ENCODE data around the gene DEK.

Gene DEK

DNA sequence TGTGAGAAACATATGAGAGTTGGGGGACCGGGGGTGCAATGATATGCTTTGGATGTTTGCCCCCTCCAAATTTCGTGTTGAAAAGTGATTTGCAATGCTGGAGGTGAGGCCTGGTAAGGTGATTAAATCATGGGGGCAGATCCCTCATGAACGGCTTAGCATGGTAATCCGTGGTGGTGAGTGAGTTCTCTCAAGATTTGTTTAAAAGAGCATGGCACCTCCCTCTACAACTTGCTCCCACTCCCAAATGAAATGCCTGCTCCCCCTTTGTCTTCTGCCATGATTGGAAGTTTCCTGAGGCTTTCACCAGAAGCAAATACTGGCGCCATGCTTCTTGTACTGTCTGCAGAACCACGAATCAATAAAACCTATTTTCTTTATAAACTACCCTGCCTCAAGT is 2.5 kb downstream of the DEK start:
- H3K36me3 ChIP-seq (ENCODE audit: insufficient read depth, low read length), result peaks cover 66% of the 10 kb centered on the region
- H3K27ac ChIP-seq (ENCODE audit: low read depth, low read length, poor library complexity, severe bottlenecking), result peak overlapping the region; percentile 65

DNA sequence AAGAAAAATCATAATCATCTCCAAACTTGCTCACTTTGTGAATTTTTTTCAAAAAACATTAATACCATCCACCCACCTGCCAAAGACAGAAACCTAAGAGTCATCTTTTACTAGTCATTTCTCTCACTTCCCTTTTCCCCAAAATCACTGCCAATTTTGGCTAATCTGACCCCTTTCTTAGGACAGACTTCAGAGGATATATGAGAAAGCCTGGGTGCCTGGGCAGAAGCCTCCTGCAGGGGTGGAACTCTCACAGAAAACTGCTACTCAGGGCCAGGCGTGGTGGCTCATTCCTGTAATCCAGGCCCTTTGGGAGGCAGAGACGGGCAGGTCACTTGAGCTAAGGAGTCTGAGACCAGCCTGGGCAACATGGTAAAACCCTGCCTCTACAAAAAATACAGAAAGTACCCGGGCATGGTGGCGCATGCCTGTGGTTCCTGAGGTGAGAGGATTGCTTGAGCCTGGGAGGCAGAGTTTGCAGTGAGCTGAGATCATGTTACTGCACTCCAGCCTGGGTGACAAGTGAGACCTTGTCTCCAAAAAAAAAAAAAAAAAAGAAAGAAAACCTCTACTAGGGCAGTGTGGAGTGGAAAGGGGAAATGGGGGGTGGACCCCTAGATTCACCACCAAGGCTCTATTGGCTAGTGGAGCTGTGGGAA is 3.8 kb downstream of the DEK start:
- Histone ChIP-seq H3K27me3 (ENCODE audit: insufficient read depth, low read length) (no peaks in the 10 kb centered on the region), H3K4me3 (ENCODE audit: low read depth, low read length, poor library complexity, severe bottlenecking) (peak overlapping the region; percentile 91), H3K9ac (ENCODE audit: low read length) (peak overlapping the region; percentile 98; the same call in 1 of the 2 replicates), H3K4me2 (ENCODE audit: low read length) (peak overlapping the region; percentile 84), H3K79me2 (ENCODE audit: insufficient read depth, low read length) (peaks cover 81% of the 10 kb centered on the region), H3K9me2 (ENCODE audit: low read depth, low read length) (no peaks in the 10 kb centered on the region), H3K9me3 (ENCODE audit: low read length) (peaks cover 2% of the 10 kb centered on the region; the same call in 1 of the 2 replicates), H2AFZ (ENCODE audit: low read length) (no peak overlapping the region), H4K20me1 (ENCODE audit: insufficient read depth, low read length) (peaks cover 3% of the 10 kb centered on the region; the same call in 1 of the 2 replicates), H3K4me1 (ENCODE audit: insufficient read depth, low read length, severe bottlenecking) (peaks cover 40% of the 10 kb centered on the region), H3K36me3 (ENCODE audit: insufficient read depth, low read length) (peaks cover 77% of the 10 kb centered on the region), H3F3A (ENCODE audit: insufficient read depth, low read length) (no peaks in the 10 kb centered on the region), H3K27ac (ENCODE audit: low read depth, low read length, poor library complexity, severe bottlenecking) (peak overlapping the region; percentile 65)
- TF ChIP-seq EZH2 (IDR thresholded peaks at IDR 0.05; ENCODE audit: borderline replicate concordance, low read length), result no peak
- TF ChIP-seq, protein P1, sequence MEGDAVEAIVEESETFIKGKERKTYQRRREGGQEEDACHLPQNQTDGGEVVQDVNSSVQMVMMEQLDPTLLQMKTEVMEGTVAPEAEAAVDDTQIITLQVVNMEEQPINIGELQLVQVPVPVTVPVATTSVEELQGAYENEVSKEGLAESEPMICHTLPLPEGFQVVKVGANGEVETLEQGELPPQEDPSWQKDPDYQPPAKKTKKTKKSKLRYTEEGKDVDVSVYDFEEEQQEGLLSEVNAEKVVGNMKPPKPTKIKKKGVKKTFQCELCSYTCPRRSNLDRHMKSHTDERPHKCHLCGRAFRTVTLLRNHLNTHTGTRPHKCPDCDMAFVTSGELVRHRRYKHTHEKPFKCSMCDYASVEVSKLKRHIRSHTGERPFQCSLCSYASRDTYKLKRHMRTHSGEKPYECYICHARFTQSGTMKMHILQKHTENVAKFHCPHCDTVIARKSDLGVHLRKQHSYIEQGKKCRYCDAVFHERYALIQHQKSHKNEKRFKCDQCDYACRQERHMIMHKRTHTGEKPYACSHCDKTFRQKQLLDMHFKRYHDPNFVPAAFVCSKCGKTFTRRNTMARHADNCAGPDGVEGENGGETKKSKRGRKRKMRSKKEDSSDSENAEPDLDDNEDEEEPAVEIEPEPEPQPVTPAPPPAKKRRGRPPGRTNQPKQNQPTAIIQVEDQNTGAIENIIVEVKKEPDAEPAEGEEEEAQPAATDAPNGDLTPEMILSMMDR (IDR thresholded peaks at IDR 0.05; ENCODE audit: low read length), result no peak

More for the DNA sequence above, 2.5 kb downstream of the DEK start:
- H3K4me1 ChIP-seq (ENCODE audit: insufficient read depth, low read length, severe bottlenecking), result peaks cover 40% of the 10 kb centered on the region
- peak overlapping the region; percentile 91 for H3K4me3 ChIP-seq (ENCODE audit: low read depth, low read length, poor library complexity, severe bottlenecking)
- no peaks in the 10 kb centered on the region for H3K27me3 ChIP-seq (ENCODE audit: insufficient read depth, low read length)
- H2AFZ ChIP-seq (ENCODE audit: low read length), result no peak overlapping the region
- TF ChIP-seq EZH2 (IDR thresholded peaks at IDR 0.05; ENCODE audit: borderline replicate concordance, low read length), result no peak
- TF ChIP-seq, protein P1 (IDR thresholded peaks at IDR 0.05; ENCODE audit: low read length), result no peak
- peak overlapping the region; percentile 98 for H3K9ac ChIP-seq (ENCODE audit: low read length)
- peaks cover 6% of the 10 kb centered on the region; the same call in 1 of the 2 replicates for H3K9me3 ChIP-seq (ENCODE audit: low read length)
- no peaks in the 10 kb centered on the region for H3K9me2 ChIP-seq (ENCODE audit: low read depth, low read length)
- no peaks in the 10 kb centered on the region for H3F3A ChIP-seq (ENCODE audit: insufficient read depth, low read length)
- peaks cover 3% of the 10 kb centered on the region; the same call in 1 of the 2 replicates for H4K20me1 ChIP-seq (ENCODE audit: insufficient read depth, low read length)
- H3K4me2 ChIP-seq (ENCODE audit: low read length), result peak overlapping the region; percentile 84
- H3K79me2 ChIP-seq (ENCODE audit: insufficient read depth, low read length), result peaks cover 70% of the 10 kb centered on the region

GRCh38 chr6:18259675-18260447 is 4.5 kb downstream of the DEK start:
- H3K36me3 ChIP-seq (ENCODE audit: insufficient read depth, low read length), result peaks cover 82% of the 10 kb centered on the region
- H3K4me3 ChIP-seq (ENCODE audit: low read depth, low read length, poor library complexity, severe bottlenecking), result no peak overlapping the region
- TF ChIP-seq, protein P1 (IDR thresholded peaks at IDR 0.05; ENCODE audit: low read length), result no peak
- no peak for TF ChIP-seq EZH2 (IDR thresholded peaks at IDR 0.05; ENCODE audit: borderline replicate concordance, low read length)
- H3K4me1 ChIP-seq (ENCODE audit: insufficient read depth, low read length, severe bottlenecking), result peaks cover 37% of the 10 kb centered on the region
- peaks cover 88% of the 10 kb centered on the region for H3K79me2 ChIP-seq (ENCODE audit: insufficient read depth, low read length)
- no peaks in the 10 kb centered on the region for H3K9me3 ChIP-seq (ENCODE audit: low read length)
- H3K9ac ChIP-seq (ENCODE audit: low read length), result 0 out of 2 replicates have a peak overlapping the region, but pooled peaks have one; percentile 98
- H3K27me3 ChIP-seq (ENCODE audit: insufficient read depth, low read length), result no peaks in the 10 kb centered on the region
- H2AFZ ChIP-seq (ENCODE audit: low read length), result no peak overlapping the region
- H3K27ac ChIP-seq (ENCODE audit: low read depth, low read length, poor library complexity, severe bottlenecking), result peak overlapping the region; percentile 65
- H3K9me2 ChIP-seq (ENCODE audit: low read depth, low read length), result no peaks in the 10 kb centered on the region
- peak overlapping the region; percentile 84 for H3K4me2 ChIP-seq (ENCODE audit: low read length)
- no peaks in the 10 kb centered on the region for H3F3A ChIP-seq (ENCODE audit: insufficient read depth, low read length)
- H4K20me1 ChIP-seq (ENCODE audit: insufficient read depth, low read length), result peaks cover 3% of the 10 kb centered on the region; the same call in 1 of the 2 replicates

Measured in OCI-LY1 (cell line).